Limb (tissue), 2 donors: ENCODE measurements around the gene DBH.

Source experiments
- DNase-seq, 2 donors: peaks; one replicate each; pipeline ENCODE4 v3.0.0-alpha.2; 2016; ENCODE audit errors: extremely low spot score in 2 of 2

Gene DBH

DNA sequence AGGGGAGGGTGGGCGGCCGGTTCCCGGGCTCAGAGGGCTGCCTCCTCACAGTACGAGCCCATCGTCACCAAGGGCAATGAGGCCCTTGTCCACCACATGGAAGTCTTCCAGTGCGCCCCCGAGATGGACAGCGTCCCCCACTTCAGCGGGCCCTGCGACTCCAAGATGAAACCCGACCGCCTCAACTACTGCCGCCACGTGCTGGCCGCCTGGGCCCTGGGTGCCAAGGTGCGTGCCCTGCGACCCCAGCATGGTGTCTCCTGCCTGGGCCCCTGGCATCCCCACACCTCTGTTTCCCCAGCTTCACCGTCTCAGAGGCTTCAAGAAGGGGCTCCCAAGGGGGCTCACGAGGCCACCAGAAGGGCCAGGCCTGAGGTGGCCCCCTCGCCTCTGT is 7.2 kb downstream of the DBH start:
- no peak for DNase-seq

DNA sequence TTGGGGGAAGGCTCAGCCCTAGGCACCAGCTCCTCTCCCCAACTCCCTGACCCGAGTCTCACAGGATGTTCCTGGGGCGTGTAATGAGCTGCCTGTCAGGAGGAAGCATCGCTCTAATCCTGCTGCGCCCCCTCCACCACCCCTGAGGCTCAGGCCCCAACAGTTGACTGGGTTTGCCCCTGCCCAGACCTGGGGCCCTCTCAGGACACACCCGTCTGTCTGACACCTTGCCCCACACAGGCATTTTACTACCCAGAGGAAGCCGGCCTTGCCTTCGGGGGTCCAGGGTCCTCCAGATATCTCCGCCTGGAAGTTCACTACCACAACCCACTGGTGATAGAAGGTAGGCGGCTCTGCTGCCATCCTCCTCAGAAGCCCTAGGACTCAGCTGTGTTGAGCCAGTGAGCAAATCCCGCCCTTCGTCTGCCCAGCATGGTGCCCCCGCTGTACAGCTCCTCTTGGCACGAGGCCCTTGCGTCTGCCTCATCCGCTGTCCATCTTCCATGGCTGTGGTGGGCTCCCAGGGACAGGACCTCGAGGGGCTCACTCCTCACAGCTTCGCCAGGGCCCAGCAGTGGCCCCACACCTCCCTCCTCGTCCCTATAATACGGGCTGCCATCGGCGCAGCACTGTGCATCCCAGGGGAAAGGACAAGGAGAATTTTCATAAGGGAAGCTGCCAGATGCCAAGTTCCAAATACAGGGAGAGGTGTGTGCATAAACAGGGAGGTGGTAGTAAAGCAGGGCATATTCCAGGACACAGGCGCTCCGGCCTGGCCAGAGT is 8.0 kb downstream of the DBH start:
- no peak for DNase-seq

DNA sequence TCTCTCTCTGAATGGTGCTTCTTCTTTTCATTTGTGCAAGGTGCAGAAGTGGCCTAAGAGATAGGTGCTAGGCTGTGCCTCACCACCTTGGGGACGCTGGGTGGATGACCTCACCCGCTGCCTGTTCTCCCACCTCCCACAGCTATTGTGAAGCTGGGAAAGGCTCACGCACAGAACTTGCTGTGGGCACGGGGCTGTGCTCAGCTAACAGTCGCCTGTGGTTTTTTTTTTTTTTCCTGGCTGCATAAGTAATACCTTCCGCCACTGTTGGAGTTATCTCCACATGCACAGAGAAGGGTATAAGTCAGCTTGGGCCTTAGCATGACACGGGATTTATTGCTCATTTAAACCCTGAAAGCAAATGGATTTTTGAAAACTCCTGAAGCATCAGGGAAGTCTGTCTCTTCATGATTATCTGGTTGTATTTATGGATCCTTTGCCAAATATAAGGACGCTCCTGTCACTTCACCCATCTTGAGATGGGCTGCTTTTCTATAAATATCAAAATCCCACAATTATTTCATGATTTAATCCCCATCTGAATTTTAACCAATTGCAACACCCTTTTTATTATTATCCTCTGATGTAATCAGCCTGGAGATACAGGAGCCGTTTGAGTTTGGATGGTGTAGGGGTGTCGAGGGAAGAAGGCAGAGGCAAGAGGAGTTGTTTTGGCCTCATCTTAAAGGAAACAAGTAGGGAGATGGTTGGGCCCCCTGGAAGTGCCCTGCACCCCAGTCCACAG is 9.0 kb downstream of the DBH start:
- DNase-seq = no peak

DNA sequence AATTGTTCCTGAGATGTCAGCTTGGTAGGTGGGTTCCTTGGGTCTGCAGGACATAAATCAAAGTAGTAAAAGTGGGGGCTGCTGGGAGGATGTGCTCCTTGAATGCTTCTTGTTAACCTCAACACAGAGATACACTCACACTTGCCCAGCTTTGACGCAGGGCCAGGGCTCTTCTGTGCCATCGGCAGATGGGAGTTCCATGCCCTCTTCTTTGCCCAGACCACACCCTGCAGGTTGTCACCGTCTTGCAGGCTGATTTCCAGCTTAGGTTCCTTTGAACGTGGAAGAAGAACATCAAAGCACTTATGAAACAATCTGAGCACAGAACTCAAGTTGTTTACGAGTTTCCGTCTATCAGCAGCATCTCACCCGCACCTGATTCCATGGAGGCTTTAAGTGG is 11.0 kb downstream of the DBH start:
- no peak for DNase-seq

DNA sequence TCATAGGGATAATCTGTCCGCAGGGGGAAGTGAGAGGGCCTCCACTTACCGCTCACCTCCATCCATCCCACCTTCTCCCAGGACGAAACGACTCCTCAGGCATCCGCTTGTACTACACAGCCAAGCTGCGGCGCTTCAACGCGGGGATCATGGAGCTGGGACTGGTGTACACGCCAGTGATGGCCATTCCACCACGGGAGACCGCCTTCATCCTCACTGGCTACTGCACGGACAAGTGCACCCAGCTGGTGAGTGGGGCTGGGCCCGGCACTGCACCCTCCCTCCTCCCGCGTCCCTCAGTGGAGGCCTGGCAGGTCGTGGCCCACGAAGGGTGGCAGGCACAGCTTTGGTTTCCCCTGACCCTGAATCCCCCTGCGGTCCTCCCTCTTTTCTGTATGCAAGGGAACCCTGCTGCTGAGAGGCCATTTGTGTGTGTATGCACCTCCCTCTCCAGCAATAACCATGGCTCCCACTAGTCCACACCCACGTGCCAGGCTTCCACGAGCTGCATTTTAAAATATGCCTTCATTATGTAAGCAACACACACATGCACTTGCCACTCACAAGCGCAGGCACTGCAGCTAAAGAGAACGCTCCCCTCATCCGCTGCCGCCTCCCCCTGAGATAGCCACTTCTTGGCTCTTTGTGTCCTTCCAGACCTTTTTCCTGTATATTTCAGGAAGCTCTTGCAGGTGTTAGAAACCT is 11.8 kb downstream of the DBH start:
- DNase-seq = no peak

DNA sequence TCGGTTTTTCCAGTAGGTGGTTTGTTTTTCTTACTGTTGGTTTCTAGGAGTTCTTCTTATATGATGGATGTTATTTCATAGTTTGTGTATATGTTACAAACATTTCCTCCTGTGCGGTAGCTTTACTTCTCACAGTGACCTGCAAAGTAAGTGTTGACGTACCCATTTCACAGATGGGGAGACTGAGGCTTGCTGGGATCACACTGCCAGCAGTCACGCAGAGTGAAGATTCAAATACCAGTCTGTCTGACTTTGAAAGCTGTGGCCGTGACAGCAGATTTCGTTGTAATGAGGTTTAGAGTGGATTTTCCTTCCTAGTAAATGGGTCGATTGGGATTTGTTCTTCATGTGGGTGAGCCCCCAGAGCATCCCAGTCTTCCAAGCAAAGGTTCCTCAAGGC is 13.0 kb downstream of the DBH start:
- no peak for DNase-seq

DNA sequence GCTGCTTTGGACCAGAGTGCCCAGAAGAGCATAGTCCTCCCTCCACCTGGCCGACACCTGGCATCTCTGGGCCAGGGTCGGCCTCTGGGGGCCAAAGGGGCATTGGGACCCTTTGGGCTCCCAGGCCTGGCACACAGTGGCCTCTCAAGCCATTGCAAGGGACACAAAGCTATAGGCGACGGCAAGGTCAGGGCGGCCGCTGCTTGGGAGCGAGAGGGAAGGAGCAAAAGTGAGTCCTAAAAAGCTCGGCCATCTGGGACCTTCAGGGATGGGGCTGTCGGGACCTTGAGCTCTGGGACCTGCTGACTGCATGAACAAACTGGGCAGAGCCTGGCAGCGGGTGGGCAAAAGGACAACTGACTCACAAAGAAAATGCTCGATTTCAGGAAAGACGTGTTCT is 13.9 kb downstream of the DBH start:
- DNase-seq = no peak

DNA sequence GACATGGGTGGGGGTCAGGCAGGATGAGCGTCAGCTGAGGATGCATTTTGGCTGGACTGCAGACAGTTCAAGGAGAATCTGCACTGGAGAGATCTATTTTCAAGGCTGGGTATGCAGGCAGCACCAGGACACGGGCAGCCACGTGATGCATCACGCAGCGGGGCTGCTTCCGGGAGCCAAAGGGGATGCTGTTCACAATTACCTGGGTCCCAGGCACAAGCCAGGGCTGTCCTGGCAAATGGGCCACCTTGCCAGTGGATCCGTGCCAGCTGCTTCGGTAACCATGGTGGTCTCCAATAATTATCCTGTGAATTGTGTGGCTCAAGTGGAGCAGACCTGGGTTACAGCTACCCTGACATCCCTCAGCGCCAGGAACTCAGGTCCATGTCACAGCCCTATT is 17.5 kb downstream of the DBH start:
- no peak for DNase-seq

DNA sequence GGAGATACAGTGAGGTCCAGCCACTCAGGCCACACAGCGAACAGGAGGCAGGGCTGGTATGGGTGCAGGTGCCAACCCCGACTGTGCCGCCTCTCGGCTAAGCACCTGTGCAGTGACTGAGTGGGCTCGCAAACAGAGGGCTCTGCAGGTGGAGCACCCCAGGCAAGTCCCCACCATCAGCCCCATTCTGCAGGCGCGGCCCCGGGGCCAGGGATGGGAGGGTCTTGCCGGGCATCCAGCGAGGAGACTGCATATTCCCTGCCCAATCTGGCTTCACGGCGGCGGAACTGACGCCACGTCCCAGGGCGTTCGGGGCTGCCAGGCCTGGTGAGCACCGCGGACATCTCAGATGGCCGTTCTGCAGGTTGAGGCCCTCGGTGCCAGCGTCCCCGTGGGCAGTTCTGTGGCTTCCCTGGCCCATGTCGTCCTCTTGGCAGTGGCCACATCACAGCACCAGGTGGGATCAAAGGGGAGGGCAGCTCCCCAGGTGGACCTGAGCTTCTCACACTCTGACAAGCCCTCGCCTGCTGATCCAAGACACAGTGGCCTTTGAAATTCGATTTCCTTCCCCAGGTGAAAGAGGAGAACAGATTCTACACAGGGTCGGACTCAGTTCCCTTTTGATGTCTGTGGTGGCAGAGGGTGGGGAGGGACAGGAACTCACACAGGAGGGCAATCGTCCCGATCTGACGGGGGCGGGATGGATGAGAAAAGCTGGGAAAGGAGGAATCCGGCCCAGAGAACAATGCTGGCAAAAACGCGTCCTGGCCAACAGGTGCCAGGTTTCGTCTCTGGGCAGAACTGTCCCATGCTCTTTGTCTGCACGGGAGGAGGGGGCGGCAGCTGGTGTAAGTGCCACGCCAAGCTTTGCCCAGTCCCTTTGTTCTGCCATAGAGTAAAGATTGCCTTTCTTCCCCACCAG is 18.8 kb downstream of the DBH start:
- no peak for DNase-seq

DNA sequence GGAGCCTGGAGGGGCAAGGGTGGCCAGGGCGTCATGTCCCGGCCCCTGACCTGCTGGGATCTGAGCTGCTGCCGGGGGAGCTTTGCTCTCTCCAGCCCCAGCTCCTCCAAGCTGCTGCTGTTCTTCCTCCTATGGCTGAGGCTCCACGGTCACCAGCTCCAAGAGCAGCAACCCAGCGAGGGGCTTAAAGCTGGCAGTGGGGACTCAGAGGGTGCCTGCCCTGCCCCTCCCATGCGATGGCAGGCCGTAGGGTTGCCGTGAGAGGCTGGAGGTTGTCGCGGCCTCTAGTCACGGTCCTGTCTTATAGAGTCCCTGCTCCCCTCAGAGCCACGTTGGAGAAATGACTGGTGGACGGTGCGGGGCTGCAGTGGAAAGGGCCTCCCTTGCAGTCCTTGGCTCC is 19.5 kb downstream of the DBH start:
- no peak for DNase-seq

DNA sequence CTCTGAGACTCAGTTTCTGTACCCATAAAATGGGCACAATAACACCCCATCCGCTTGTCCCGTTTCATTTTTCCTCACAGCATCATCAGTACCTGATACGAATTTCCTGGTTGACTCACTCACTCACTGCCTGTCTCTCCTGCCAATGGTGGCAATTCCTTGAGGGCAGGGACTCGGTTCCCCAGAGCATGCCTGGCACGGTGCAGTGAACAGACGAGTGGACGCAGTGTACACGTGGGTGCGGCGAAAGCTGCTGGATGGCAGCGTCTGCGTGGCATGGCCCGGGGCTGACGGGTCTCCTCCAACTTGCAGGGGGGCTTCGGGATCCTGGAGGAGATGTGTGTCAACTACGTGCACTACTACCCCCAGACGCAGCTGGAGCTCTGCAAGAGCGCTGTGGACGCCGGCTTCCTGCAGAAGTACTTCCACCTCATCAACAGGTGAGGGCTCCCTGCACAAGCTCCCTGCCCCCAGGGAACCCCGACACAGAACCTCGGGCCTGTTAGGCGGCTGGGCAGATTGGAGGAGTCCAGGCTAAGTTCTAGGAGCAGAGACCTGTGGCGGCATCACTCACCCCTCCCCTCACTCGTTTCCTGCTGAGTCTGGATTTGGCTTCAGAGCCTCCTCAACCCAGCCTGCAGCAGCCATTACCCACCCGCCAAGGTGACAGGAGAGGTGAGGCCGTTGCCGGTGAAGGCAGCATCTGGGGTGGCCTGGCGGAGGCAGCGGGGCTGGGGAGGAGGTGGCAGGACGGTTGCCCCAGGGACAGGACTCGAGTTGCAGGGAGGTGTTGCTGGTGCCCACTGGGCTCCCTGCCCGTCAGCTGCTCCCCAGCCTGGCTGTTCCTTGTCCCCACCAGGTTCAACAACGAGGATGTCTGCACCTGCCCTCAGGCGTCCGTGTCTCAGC is 20.3 kb downstream of the DBH start:
- DNase-seq = no peak

DNA sequence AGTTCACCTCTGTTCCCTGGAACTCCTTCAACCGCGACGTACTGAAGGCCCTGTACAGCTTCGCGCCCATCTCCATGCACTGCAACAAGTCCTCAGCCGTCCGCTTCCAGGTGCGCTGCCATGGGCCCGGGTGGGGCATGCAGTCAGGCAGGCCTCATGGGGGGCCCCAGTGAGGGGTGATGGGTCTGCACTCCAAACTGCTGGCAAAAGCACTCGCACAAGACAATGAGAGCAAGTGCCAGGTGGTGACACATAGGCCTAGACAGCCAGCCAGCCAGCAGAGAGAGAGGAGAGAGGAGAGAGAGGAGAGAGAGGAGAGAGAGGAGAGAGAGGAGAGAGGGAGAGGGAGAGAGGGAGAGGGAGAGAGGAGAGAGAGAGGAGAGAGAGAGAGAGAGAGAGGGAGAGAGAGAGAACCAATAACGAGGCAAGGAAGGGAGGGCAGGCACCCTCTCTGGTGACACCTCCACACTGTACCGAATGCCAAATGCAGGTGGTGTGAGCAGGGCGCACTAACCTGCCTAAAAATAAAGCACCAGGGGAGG is 21.0 kb downstream of the DBH start:
- DNase-seq = no peak

DNA sequence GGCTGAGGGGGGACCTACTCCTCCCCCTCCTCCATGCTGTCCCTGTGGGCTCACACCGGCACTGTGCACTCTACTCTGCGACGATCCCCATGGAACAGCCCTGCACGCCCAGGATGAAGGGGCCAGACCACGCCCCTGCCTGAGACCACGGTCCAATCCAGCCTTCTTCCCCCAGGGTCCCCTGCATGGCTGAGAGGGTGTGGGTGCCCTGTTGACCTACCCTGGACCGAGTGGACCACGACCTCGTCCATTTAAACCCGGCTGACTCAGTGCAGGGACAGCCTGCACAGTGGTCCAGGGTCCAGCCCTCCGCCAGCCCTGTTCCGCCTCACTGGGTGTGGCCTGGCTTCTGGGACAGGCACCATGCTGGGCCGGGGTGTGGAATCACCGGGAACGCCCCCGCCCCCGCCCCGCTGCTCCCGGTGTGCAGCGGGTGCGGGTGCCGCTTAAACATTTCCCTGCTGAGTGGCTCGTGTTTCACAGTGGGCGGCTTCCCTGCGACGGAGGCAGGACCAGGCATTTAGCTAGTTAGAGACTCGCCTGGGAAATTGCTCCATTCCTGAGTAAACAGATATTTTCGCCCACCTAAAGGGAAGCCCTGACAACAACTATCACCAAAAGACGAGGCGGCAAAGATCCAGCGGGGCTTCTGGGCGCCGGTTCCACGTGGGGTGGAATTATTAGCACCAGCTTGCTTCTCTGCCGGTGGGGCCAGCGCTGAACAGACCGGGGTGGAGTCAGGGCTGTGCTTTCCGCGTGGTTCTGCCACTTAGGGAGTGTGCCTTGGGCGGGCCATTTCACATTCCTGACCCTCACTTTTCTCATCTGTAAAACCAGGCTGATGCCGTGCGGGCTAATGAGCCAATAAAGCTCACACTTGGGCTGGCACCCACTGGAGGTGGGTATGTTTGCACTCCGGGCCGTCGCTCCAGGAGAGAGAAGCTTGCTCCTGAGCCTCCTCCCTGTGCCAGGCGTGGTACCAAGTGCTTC is 22.6 kb downstream of the DBH start:
- DNase-seq = peak in 1 of 2 donors; percentile 53

DNA sequence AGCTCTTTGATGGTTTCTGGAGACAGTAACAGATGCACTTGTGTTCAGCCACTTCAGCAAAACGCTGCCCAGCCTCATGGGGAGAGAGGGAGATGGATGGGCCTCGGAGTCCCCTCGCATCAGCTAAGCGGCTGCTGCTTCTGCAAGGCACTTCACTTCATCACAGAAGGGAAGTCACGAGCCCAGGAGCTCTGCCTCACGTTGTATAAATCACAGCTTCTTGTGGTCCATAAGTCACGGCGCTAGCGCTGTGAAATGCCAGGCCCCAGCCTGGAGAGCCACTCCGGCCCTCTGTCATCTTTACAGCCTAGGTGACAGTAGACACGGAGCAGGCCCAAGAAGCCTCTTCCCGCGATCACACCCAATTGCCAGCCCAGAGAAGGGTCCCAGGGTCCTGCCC is 23.4 kb downstream of the DBH start:
- DNase-seq = no peak

DNA sequence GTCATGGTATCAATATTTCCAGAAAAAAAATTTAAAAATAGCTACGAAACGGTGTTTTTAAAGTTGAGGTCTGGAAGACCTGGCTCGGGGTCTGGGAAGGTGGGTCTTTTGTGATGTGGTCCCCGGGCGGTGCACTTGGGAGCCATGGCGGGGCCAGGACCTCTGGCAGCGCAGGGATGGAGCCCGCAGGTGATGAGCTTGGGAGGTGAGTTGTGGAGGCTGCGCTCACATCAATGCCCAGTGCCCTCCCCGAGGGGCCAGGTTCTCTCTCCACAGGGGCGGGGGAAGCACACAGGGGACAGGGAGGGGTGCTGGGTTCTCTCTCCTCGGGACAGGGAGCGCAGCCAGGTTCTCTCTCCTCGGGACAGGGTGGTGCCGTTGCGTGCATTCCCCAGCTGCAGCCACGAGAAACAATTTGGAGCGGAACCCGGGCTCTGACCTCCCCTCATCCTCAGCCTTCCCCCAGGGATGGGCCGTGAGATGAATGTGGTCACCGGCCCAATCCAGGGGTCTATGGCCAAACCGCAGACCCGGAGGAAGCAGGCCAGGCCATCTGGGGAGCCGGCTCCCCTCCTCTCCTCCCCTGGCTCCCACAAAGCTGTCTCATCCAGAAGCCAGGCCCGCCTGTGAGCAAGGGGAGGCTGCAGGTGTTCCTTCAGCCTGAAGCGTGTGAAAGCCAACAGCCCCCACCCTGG is 25.8 kb downstream of the DBH start:
- no peak for DNase-seq

DNA sequence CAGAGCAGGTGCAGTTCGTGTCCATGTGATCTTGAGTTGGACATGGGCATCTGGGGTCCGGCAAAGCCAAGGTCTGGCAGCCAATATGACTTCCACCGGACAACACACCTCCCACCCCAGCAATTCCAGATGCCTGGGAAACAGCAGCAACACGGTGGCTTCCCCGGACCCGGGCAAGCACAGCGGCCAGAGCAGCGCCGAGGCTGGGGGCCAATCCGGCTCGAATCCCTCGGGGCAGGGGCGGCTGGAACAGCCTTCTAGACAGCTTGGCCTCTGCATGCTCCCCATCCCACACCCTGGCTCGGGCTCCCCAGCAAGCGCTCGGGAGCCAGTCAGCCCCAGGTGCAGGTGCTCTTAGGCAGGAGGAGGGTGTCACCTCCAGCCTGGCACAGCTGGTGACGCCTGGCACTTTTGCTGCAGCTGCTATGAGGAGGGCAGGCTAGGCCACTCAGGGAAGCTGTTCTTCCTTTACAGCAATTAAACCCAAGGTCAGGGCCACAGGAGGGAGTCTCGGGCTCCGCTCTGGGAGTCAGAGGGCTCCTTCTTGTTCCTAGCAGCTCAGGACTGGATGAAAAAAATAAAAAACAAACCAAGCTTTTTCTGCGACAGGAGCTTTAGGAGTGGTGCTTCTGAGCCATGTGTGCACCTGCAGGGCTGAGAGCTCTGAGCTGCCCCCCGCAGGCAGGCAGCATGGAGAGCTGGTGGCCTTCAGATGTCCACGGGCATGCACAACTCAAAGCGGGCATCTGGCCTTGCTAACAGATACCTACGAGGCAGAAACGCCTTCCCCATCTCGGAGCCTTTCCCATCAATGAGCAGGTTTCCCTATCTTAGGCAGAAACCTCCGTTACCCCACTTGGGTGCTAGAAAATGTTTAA is 28.2 kb downstream of the DBH start:
- DNase-seq = no peak

DNA sequence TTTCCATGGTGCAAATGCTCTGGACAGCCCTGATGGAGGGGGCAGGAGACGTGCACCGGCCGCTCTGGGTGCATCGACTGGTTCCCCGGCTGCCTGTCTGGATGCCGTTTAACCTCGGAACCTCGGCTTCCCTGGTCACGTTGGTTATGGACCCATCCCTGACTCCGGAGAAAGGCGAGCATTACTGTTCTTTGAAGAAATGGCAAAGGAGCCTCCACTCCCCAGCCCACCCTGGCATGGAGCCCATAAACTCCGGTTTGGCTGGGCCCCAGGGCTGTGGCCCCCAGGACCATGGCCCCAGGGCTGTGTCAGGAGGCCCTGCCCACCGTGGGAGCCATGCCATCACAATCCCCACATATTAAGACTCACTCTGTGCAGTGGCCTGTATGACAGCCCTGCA is 28.9 kb downstream of the DBH start:
- no peak for DNase-seq
